Superior temporal gyrus (tissue), 1 donor: ENCODE measurements around the gene ANKRD7.
A peak's percentile ranks its signal among the peaks of the same experiment; 100 is the strongest.

Experiments
- DNase-seq: peaks from one replicate; pipeline ENCODE4 v3.0.0-alpha.2; 2016; ENCODE audit errors: extremely low spot score

Gene ANKRD7, protein sequence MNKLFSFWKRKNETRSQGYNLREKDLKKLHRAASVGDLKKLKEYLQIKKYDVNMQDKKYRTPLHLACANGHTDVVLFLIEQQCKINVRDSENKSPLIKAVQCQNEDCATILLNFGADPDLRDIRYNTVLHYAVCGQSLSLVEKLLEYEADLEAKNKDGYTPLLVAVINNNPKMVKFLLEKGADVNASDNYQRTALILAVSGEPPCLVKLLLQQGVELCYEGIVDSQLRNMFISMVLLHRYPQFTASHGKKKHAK

DNA sequence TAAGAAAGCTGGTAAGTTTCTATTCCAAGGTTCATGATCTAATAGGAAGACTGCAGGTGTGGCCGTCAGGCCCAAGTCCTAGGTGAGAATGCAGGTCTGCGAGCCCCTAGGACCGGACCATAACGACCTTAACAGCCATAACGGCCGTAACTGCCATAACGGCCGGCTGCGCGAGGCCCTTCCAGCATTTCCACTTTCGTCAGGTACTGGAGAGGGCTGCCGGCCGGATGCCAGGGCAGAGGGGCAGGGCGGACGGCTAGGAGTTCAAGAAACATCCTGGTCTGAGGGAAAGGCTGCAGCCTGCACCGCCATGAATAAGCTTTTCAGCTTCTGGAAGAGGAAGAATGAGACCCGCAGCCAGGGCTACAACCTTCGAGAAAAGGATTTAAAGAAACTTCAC, at the start of gene ANKRD7:
Gene ANKRD7 (plus strand): TSS at position 184 of the 400 bp plus-strand sequence. CDS start 127 bp downstream, at position 311.
- no peak for DNase-seq

DNA sequence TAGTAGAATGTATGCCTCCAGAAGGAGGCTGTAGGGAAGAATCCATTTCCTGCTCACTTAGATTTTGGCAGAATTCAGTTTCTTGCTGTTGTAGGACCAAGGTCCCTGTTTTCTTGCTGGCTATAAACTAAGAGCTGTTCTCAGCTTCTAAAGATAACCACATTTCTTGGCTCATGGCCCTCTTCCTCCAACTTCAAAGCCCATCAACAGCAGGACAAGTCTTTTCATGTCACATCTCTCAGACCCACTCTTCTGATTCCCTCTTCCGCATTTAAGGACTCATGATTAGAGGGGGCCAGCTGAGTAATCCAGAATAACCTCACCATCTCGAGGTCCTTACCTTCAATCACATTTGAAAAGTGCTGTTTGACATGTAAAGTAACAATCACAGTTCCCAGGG, 48.8 kb upstream of the ANKRD7 start:
- DNase-seq, result no peak

DNA sequence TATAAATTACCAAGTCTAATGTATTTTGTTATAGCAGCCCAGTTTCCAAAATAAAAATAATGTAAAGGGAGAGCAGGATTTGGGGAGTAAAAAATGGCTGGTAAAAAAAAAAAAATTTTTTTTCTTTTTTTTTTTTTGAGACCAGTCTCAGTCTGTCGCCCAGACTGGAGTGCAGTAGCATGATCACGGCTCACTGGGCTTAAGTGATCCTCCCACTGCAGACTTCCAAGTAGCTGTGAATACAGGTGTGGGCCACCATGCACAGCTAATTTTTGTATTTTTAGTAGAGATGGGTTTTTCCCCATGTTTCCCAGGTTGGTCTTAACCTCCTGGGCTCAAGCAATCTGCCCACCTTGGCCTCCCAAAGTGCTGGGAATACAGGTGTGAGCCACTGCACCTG, 45.3 kb upstream of the ANKRD7 start:
- DNase-seq, result no peak

DNA sequence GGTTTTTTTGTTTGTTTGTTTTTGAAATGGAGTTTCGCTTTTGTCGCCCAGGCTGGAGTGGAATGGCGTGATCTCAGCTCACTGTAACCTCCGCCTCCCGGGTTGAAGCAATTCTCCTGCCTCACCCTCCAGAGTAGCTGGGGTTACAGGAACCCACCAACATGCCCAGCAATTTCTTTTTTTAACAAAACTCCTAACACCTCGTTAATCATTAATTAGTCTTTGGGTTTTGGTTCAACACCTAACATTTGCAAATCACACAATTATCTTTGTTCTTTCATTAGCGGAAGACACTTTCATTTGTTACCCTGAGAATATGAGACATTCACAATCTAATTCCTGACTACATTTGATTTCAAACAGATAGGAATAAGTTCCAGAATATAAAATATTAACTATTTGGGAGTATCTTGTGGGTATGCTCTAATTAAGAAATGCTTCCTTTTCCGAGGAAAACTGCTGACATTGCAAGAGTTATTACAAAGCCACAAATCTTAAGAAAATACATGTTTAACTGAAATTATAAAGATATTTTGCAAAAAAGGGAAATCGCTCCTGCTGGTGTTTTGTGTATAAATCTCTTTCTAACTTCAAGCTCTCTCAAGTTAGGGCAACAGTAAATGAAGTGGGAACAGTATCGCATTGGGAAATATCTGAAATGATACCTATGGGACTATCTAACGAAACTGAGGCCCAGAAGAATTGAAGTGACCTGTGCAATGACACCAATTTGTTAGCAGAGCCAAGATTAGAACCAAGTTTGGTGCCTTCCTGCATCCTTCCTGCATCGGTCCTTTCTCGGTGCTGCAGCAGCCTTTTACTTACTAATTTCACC, 41.7 kb upstream of the ANKRD7 start:
- DNase-seq, result no peak

DNA sequence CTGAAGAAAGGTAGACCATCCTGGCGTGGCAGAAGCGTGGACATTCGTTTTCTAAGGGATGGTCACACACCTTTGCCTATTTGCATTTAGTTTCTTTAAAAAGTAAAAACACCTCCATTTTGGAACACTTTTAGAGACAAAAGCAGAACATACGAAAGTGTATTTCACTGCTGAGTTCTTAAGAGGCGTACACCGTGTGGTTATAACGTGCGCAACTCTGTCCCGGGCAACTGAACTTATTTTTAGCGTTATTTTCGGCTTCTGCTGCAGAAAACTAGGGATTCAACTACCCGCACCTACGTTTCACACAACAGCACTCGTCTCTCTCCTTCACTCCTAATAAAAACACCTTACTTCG, 41.1 kb upstream of the ANKRD7 start:
- DNase-seq, result no peak

DNA sequence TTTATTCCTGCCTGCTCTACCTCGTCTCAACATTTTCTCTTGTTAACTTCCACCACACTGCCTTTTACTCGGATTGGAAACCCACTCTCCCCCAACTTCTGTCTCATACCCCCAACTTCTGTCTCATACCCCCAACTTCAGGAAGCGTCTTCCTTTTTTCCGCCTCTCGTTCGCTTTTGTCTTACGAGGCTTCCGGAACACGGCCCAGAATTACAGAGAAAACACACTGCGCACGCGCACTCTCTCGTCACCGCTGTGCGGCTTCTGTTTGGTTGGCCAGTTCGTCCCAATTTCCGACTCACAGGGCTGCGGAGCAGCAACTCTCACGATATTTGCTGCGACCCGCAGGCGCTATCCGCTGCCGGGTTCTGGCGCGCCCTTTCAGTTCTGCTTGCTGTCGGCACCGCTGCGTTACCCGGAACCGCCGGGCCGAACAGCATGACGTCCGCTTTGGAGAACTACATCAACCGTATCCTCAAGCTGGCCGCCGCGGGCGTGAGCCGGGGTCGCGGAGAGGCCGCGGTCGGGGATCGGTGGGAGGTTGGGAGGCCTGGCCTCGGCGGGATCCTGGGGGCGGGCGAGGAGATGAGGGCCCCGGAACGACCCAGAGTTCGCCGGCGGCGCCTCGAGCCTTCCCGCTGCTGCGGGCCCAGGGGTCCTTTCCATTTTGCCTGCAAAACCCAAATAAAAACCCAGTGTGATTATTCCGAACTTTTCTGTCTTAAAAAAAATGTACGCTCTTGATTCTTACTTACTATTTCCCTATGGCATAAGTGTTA, 40.5 kb upstream of the ANKRD7 start, which contains the start of gene LSM8:
Gene LSM8 (plus strand): TSS at position 379 of the 779 bp plus-strand sequence. CDS start 60 bp downstream, at position 439.
- DNase-seq, result peak; percentile 99

DNA sequence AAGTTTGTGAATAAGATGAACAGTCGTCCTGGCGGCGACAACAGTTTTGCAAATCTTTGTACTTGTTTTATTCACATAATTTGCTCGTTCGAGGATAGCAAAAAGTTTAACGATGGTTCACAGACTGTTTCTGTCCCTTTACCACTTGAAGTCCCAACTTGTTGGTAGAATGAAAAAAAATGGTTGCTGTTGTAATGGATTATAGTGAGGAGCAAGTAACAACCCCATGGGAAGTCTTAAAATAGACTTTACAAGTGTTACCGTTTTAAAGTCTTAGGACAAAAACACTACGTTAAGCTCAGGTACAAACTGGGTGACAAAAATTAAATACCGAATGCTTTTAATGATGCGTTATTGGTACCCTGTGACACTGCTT, 40.0 kb upstream of the ANKRD7 start:
- peak; percentile 38 for DNase-seq

DNA sequence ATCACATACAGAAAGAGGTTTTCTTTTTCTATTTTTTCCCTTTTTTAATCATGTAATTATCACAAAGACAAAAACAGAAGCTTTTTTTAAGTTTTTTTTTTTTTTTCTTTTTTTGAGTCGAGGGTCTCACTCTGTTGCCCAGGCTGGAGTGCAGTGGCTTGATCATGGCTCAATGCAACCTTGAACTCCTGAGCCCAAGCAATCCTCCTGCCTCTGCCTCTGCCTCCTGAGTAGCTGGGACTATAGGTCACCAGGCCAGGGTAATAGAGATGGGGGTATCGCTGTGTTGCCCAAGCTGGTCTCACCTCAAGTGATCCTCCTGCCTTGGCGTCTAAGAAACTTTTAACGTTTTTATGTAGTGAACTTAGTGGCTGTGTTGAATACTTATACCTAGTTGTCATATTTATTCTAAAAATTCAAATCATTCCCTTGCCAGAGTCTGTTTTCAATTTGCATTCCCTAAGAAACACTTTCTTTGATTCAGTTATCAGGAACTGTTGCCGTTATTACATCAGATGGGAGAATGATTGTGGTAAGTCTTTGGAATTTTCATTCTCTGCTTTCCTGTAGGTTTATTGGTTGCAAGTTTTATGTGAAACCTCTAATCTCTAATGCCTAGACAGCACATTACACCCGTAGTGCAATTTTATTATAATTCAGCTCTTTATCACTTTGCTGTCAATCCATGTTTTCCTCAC, 39.2 kb upstream of the ANKRD7 start:
- DNase-seq, result no peak

DNA sequence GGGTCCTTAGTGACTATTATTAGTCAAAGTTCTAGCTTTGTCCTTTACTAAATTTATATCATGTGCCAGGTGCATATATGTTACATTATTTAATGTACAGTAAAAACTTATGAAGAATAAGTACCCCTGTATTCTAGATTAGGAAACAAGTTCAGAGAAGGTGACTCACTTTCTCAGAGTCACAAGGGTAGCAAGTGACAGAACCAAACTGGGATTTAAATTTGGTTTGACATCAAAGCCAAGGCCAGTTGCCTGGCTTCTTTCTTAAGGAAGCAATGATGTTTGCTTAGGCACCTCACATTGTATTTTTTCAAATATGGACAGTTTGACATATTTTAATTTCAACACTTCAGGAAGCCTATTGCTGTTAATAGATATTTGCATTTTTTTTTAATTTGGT, 38.0 kb upstream of the ANKRD7 start:
- no peak for DNase-seq

DNA sequence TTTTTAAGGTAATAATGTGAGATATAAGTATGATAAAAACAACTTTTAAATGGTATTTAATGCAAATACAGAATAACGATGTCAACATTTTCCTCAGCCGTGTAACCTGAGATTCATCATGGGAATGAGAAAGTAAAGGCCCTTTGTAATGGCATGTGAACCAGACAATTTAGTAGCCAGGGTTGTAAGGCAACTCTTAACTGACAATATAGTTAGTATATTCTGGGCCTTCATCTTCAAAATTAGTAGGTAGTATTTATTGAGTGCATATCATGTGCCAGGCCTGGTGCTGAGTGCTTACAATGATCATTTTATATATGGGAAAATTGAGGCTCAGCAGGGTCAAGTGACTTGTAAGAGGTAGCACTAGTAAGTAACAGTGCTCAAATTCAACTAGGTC, 29.9 kb upstream of the ANKRD7 start:
- DNase-seq, result no peak

DNA sequence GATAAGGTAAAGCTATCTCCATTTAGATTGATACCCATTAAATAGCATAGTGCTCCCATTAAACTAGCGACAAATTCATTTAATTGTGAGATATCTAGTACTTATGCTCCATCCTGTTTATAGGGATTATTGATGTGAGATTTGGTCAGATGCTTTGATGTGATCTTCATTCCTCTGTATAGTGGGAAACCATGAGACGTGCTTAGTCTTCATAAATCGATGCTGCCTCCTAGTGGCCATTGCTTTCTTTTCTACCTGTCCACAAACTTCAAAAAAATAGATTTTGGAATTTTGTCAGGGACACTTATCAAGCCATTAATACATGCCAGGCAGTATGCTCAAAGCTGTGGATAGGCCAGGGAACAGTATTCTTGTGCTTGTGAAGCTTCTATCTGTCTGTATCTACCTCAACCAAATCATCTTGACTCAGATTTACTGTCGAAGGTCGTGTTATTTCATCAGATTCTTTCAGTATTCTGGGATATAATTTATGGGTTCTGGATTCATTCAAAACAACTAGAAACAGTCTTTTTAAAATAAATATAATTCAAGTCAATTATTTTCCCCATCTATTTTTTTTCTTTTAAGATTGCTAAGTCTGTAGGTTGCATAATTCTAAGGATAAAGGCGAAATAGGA, 28.5 kb upstream of the ANKRD7 start:
- peak; percentile 87 for DNase-seq

DNA sequence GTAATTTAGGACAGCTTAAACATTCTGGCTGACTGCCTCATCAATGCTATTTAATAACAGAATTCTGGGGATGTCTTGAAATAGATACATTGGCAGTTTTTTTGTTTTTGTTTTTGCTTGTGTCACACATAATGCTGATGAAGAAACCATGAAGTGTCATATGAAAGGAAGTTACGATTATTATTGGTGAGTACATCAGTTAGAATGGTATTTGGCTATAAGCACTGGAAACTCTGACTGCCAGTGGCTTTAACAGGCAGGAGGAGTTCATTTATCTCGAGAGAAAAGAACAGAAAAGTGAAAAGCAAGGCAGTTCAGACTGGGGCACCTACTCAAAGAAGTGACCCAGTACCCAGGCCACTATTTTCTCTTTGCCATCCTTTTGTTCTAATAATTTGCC, 22.4 kb upstream of the ANKRD7 start:
- DNase-seq, result no peak

DNA sequence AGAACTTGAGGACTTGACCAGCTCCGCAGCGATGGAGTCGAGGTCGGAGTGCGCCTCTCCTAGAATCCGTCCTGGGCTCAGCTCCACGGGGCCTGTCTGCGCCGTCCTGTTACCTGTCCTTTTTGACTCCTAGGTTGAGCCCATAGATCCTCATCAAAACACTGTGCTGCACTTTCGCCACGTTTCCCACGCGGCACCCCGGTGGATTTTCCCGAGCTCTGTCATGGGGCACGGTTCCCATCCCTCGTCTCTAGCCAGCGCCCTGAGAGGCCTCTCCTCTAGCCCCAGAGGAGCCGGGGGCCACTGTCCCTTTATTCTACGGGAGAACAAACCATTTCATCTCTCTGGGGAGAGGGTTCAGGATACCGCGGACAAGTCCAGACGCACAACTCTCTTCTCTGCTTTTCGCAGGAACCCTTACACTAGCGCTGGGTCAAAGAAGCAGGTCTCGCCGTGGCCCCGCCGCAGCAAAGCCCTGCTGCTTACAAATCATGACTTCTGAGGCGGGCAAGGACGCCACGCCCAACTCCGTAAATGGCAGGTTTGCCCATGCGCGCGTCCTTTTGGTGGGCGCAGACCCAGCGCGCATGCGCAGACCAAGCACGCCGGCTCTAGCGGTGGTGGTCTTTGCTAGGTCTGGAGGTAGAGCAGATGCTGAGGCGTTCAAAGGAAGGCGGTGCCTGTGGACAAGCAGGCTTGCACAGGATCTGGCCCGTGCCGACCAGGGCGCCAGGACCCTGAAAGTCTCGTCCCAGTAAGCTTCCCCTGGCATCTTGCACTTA, 10.3 kb upstream of the ANKRD7 start:
- peak; percentile 77 for DNase-seq

DNA sequence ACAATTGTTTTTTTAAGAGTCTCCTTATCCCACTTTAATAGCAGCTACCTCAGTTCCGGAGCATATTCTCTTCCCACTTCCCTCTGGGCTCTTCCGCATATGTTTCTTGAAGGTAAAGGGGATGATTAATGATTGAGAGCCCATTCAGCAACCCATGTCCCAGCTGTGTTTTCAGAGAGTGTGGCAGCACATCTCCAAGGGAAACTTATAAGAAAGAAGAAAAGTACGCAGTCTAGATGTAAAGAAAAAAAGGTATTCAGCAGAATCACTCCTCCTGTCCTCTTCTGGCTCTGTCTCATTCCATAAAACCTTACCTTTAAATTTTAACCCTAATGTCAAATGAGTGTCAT, 9.7 kb upstream of the ANKRD7 start:
- DNase-seq, result peak; percentile 27

DNA sequence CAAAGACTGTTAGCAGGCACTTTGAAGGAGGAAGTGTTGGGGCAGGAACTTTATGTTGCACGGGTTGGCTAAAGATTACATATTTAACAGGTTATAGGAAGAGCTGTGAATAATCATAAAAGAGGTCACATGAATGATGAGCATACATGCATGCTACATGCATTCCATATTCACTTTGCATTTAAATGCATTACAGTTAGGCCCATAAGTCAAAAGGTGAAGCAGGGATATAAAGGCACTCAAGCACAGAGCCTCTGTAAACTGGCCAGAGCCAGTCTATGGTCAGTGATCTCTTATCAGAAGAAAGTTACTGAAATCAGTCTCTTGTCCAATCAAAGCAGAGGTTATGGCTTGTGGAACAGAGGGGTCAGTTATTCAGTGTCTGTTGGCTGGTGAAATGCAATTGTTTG, 7.3 kb upstream of the ANKRD7 start:
- DNase-seq, result no peak

DNA sequence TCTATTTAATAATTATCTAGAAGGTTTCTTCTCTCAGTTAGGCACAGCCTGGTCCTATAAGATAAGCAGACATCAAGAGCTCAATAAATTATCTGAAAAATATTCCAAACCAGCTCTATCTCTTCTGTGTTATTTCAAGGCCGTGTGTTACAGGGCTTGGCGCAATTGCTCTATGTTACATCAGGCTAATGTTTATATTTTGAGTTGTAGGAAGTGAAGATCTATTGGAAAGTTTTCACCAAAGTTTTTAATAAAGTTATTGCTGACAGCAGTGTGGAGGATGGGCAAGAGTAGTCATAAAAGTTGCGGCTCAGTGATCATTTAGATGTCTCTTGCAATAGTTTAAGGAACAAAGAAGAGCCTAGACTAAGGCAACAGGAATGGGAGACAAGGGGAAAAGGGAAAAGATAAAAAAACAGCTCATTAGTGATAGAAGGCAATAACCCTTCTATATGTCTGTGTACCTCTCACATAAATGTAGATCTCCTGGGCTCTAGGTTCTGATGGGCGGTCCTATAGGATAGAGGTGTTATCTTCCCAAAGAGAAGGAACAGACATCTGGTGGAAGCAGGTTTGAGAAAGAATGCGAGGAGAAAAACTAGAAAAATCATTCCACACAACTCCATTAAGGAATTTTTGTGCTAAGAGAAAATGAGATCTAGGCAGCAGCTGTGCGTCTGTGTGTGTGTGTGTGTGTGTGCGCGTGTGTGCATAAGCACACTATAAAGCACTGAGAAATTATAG, 5.9 kb upstream of the ANKRD7 start:
- no peak for DNase-seq

DNA sequence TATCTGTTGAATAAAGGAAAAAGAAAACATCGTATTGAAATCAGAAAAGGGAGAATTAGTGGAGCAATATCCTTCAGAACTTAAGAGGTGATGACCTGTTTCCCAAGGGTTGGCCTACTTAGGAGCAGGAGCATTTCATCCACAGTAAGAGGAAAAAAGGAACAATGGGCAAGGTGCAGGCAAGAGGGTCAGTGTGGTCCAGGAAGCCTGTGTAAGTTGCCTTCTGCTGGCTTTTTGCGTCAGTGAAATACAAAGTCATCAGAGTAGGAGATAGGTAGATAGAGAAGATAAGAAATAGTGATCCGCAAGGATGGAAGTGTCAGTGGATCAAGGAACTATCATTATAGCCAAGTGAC, 5.4 kb upstream of the ANKRD7 start:
- no peak for DNase-seq

DNA sequence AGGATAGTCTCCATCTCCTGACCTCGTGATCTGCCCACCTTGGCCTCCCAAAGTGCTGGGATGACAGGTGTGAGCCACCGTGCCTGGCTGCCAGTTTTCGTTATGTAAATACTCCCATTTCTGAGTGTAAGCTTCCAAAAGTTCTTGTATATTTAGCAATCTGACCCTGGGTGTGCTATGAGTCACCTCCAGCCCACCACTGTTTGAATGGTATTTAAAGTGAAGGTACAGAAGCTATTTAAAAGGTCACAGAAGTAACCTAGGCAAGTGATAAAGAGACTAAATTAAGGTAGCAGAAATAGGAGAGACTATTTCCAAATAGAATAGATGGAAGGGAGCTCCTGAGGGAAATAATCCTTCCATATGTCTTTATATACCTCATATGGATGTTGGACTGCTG, 3.9 kb upstream of the ANKRD7 start:
- no peak for DNase-seq

DNA sequence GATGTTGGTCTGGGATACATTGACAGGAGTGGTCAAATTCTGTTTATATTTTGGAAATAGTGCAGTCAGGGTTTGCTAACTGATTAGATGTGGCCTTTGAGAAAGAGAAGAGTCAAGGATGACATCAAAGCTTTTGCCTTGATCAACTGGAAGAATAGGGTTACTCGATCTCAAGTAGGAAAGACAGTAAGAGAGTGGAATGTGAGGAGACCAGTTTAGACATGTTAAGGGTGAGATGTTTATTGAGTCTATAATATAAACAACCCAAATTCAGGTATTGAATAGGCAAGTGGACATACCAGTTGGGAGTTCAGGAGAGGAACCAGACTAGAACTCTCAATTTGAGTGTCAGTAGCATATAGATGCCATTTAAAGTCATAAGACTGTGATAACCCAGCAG, 1.9 kb upstream of the ANKRD7 start:
- DNase-seq, result no peak

DNA sequence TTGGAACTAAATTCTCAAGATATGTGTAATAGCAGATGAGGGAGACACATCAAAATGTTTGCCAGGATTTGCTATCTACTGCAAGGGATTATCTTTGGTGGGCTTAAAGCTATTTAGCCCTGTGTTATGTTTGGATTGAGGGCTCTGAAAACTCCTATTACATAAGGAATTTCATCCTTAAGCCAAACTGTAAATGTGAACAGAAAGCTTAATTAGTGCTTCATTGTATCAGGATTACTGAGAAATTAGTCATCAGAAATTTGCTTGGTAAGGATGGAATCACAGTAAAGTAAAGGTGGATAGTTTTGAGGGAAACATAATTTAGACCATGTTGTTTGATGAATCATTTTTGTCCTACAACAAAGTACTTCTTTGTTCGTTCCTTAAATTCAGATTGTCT, 8.3 kb downstream of the ANKRD7 start:
- DNase-seq, result no peak
